WERI-Rb-1 (cell line): ENCODE results near the gene OPHN1.

Source experiments
- DNase-seq: peaks from one replicate; pipeline ENCODE4 v3.0.0-alpha.2; 2020
- H3K27ac ChIP-seq: fragments of 250-450 bp; sonication (Bioruptor Pico); 2 replicates; pipeline ENCODE4 v1.5.1; 2020; ENCODE audit warnings: mild to moderate bottlenecking, moderate library complexity
- H3K27me3 ChIP-seq: fragments of 250-450 bp; sonication (Bioruptor Pico); 2 replicates; pipeline ENCODE4 v1.5.1; 2021; ENCODE audit warnings: mild to moderate bottlenecking, low read depth, moderate library complexity; ENCODE audit not compliant: insufficient read depth, severe bottlenecking
- H3K36me3 ChIP-seq: fragments of 250-450 bp; sonication (Bioruptor Pico); 2 replicates; pipeline ENCODE4 v1.5.1; 2020; ENCODE audit warnings: mild to moderate bottlenecking, moderate library complexity
- H3K4me3 ChIP-seq: 2 replicates; pipeline ENCODE4 v1.5.1; 2011; ENCODE audit warnings: low read depth, mild to moderate bottlenecking, control low read depth, low read length
- H3K9me3 ChIP-seq: fragments of 250-450 bp; sonication (Bioruptor Pico); 2 replicates; pipeline ENCODE4 v1.5.1; 2021; ENCODE audit warnings: mild to moderate bottlenecking, moderate library complexity; ENCODE audit not compliant: severe bottlenecking
- CTCF ChIP-seq: IDR thresholded peaks from 2 replicates; pipeline ENCODE4 v1.5.1; 2011; ENCODE audit warnings: low read depth, mild to moderate bottlenecking, control low read depth, inconsistent platforms, low read length

The OPHN1 gene

DNA sequence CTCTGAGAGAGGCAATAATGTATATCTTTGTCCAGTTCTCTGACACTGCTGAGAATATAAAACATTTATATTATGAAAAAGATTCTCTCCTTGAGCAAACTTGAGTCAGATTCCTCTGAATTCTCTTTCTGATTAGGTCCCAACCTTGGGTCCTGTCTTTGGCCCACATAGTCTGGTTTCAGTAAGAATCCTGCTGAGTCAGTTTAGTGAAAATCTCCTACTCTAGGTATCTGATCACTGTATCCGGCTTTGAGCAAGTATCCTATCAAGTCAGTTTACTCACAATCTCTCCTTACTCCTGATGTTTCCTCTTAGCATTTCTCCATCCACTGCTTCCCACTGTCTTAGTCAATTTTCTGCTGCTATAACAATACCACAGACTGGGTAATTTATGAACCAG, 253.9 kb downstream of the OPHN1 start:
- DNase-seq: no peak
- Histone ChIP-seq H3K27me3 (no peaks in the 10 kb centered on the region), H3K9me3 (no peaks in the 10 kb centered on the region), H3K36me3 (no peaks in the 10 kb centered on the region), H3K4me3 (no peak overlapping the region), H3K27ac (no peak overlapping the region)
- TF ChIP-seq CTCF: no peak

DNA sequence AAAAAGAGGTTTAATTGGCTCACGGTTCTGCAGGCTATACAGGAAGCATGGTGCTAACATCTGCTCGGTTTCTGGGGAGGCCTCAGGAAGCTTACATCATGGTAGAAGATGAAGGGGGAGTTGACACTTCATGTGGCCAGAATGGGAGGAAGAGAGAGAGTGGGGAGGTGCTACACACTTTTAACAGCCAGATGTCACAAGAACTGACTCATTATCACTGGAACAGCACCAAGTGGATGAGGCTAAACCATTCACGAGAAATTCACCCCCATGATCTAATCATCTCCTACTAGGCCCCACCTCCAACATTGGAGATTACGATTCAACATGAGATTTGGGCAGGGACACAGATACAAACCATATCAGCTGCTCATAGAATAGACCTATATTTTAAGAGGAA, 255.8 kb downstream of the OPHN1 start:
- H3K4me3 ChIP-seq: no peak overlapping the region
- TF ChIP-seq CTCF: no peak
- H3K9me3 ChIP-seq: no peaks in the 10 kb centered on the region
- no peaks in the 10 kb centered on the region for H3K36me3 ChIP-seq
- H3K27ac ChIP-seq: no peak overlapping the region
- no peak for DNase-seq
- H3K27me3 ChIP-seq: no peaks in the 10 kb centered on the region

- TF ChIP-seq CTCF: no peak
- H3K27me3 ChIP-seq: no peaks in the 10 kb centered on the region
- no peaks in the 10 kb centered on the region for H3K36me3 ChIP-seq
- no peaks in the 10 kb centered on the region for H3K9me3 ChIP-seq
- H3K4me3 ChIP-seq: no peak overlapping the region
- no peak for DNase-seq
- H3K27ac ChIP-seq: no peak overlapping the region
These were observed 257.7 kb downstream of the OPHN1 start for GRCh38 chrX:68175562-68175961.

GRCh38 chrX:68163441-68163840, 269.9 kb downstream of the OPHN1 start:
- no peaks in the 10 kb centered on the region for H3K36me3 ChIP-seq
- H3K27me3 ChIP-seq: no peaks in the 10 kb centered on the region
- TF ChIP-seq CTCF: no peak
- H3K9me3 ChIP-seq: no peaks in the 10 kb centered on the region
- DNase-seq: no peak
- no peak overlapping the region for H3K4me3 ChIP-seq
- no peak overlapping the region for H3K27ac ChIP-seq

DNA sequence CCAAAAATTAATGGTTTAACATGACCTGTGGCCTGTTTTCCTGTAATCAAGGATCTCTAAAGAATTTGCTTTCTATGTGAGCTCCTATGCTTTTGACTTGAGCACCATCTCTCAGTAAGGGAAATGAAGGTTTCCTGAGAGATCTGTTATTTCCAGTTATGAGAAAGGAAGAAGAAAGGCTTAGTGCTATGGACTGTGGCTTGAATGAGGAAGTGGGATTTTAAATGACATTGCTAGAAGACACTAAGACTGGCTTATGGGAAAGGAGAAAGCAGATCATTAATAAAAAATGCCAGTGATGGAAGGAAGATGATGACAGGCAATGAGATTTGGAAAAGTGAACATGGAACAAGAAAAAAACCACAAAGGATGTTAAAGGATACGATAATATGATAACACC, 285.4 kb downstream of the OPHN1 start:
- H3K4me3 ChIP-seq: no peak overlapping the region

More for the DNA sequence above, 285.4 kb downstream of the OPHN1 start:
- Histone ChIP-seq H3K27ac (no peak overlapping the region), H3K27me3 (no peaks in the 10 kb centered on the region), H3K36me3 (no peaks in the 10 kb centered on the region), H3K9me3 (no peaks in the 10 kb centered on the region)
- no peak for DNase-seq
- TF ChIP-seq CTCF: no peak
